ENCODE data around the gene C1QTNF9B. TPM values are rescaled to one million over a fixed set of nuclear protein-coding genes. Genes with fewer than 3 reads are reported as not detected.

C1QTNF9B gene
- total and polyA plus RNA-seq, 2 donors (not counting 1 experiment from before 2014, with no cell fraction given): not detected

DNA sequence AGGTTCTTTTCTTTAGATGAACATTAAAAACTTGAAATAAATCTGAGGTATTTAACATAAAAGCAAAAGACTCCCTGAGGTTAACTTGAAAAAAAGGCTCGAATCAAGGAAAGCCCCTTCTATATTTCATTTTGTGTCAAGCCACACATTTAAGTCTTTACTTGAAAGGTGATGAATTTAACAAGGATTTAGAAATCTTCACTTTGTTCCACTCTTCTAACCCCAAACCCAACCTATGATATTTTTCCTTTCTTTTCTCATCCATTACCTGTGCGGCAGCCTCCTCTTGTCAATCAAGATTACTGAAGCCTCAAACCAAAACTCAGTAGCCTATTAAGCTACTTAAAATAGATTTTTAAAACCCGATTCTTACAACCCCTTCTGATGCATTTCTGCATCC, 41.9 kb downstream of the C1QTNF9B start:
- Mint-ChIP-seq H3K4me3 (no peak overlapping the region), H3K4me1 (peaks cover 9% of the 10 kb centered on the region), H3K27ac (no peak overlapping the region), H3K27me3 (no peaks in the 10 kb centered on the region), H3K9me3 (ENCODE audit: insufficient read depth) (no peaks in the 10 kb centered on the region)
- DNase-seq (no peak), ATAC-seq (ENCODE audit: low read depth) (no peak)
- Histone ChIP-seq H3K27ac (ENCODE audit: low read length in 2 of 2) (no peak overlapping the region), H3K4me3 (ENCODE audit: control extremely low read depth in 1 of 5, extremely low read depth in 1 of 5, insufficient read depth in 1 of 5, low read depth in 2 of 5, low read length in 4 of 5) (no peak overlapping the region), H4K20me1 (ENCODE audit: control insufficient read depth, insufficient read depth, low read length, poor library complexity, severe bottlenecking) (no peaks in the 10 kb centered on the region), H3K27me3 (replicated peaks in 1 of 4; ENCODE audit: control extremely low read depth in 1 of 4, control insufficient read depth in 3 of 4, insufficient read depth in 4 of 4, low read length in 3 of 4) (no peaks in the 10 kb centered on the region), H3K9ac (ENCODE audit: low read length) (no peak overlapping the region), H3K4me1 (ENCODE audit: control insufficient read depth in 2 of 2, insufficient read depth in 2 of 2, low read length in 2 of 2) (peaks cover 0 to 5% of the 10 kb centered on the region in 2 donors), H3K36me3 (replicated peaks in 1 of 2; ENCODE audit: control extremely low read depth in 1 of 2, control insufficient read depth in 1 of 2, extremely low read depth in 1 of 2, insufficient read depth in 2 of 2, low read length in 1 of 2) (peaks cover 0 to 7% of the 10 kb centered on the region in 2 experiments), H3K4me2 (replicated peaks; ENCODE audit: low read depth, low read length, poor library complexity, severe bottlenecking) (no peak overlapping the region), H2AFZ (ENCODE audit: insufficient read depth, low read depth, low read length, poor library complexity, severe bottlenecking) (no peak overlapping the region), H3K79me2 (ENCODE audit: control insufficient read depth, insufficient read depth, low read length) (no peaks in the 10 kb centered on the region), H3K9me3 (ENCODE audit: control extremely low read depth in 1 of 3, control insufficient read depth in 2 of 3, insufficient read depth in 1 of 3, low read length in 2 of 3) (no peaks in the 10 kb centered on the region)
- TF ChIP-seq, protein P1, sequence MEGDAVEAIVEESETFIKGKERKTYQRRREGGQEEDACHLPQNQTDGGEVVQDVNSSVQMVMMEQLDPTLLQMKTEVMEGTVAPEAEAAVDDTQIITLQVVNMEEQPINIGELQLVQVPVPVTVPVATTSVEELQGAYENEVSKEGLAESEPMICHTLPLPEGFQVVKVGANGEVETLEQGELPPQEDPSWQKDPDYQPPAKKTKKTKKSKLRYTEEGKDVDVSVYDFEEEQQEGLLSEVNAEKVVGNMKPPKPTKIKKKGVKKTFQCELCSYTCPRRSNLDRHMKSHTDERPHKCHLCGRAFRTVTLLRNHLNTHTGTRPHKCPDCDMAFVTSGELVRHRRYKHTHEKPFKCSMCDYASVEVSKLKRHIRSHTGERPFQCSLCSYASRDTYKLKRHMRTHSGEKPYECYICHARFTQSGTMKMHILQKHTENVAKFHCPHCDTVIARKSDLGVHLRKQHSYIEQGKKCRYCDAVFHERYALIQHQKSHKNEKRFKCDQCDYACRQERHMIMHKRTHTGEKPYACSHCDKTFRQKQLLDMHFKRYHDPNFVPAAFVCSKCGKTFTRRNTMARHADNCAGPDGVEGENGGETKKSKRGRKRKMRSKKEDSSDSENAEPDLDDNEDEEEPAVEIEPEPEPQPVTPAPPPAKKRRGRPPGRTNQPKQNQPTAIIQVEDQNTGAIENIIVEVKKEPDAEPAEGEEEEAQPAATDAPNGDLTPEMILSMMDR (IDR thresholded peaks at IDR 0.05): no peak
- TF ChIP-seq EZH2 (IDR thresholded peaks at IDR 0.05; ENCODE audit: borderline replicate concordance, insufficient read depth, low read depth, low read length, poor library complexity, severe bottlenecking): no peak
- POLR2A ChIA-PET: no interaction called here
- intact Hi-C loops (cut with micrococcal nuclease): no loop called here
- CTCF ChIA-PET: no interaction called here
- WGBS (ENCODE audit: insufficient coverage): 78% methylated on average over 1 of the region's 3 CpGs

DNA sequence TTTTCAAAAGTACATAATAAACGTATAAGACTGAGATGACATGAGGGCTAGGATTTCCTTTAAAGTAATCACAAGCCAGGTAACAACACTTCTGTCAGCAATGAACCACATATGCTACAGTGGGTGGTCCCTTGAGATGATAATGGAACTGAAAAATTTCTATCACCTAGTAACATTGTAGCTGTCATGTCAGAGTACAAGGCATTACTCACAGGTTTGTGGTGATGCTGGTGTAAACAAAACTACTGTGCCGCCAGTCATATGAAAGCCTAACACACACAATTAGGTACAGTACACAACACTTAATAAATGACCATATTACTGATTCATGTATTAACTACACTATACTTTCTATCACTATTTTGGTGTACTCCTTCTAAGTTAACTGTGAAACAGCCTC, 45.0 kb downstream of the C1QTNF9B start:
- H3K4me3 Mint-ChIP-seq: no peak overlapping the region
- intact Hi-C loops (cut with micrococcal nuclease): no loop called here
- Histone ChIP-seq H3K36me3 (replicated peaks in 1 of 2; ENCODE audit: control extremely low read depth in 1 of 2, control insufficient read depth in 1 of 2, extremely low read depth in 1 of 2, insufficient read depth in 2 of 2, low read length in 1 of 2) (no peaks in the 10 kb centered on the region), H2AFZ (ENCODE audit: insufficient read depth, low read depth, low read length, poor library complexity, severe bottlenecking) (no peak overlapping the region), H3K79me2 (ENCODE audit: control insufficient read depth, insufficient read depth, low read length) (no peaks in the 10 kb centered on the region), H3K27me3 (replicated peaks in 1 of 4; ENCODE audit: control extremely low read depth in 1 of 4, control insufficient read depth in 3 of 4, insufficient read depth in 4 of 4, low read length in 3 of 4) (no peaks in the 10 kb centered on the region), H3K4me3 (ENCODE audit: control extremely low read depth in 1 of 5, extremely low read depth in 1 of 5, insufficient read depth in 1 of 5, low read depth in 2 of 5, low read length in 4 of 5) (no peak overlapping the region), H3K27ac (ENCODE audit: low read length in 2 of 2) (no peak overlapping the region), H3K4me1 (ENCODE audit: control insufficient read depth in 2 of 2, insufficient read depth in 2 of 2, low read length in 2 of 2) (peaks cover 20 to 24% of the 10 kb centered on the region in 2 donors), H3K4me2 (replicated peaks; ENCODE audit: low read depth, low read length, poor library complexity, severe bottlenecking) (no peak overlapping the region), H3K9me3 (ENCODE audit: control extremely low read depth in 1 of 3, control insufficient read depth in 2 of 3, insufficient read depth in 1 of 3, low read length in 2 of 3) (no peaks in the 10 kb centered on the region), H4K20me1 (ENCODE audit: control insufficient read depth, insufficient read depth, low read length, poor library complexity, severe bottlenecking) (peaks cover 4% of the 10 kb centered on the region), H3K9ac (ENCODE audit: low read length) (no peak overlapping the region)
- peaks cover 25% of the 10 kb centered on the region for H3K4me1 Mint-ChIP-seq
- CTCF ChIA-PET: no interaction called here
- H3K9me3 Mint-ChIP-seq (ENCODE audit: insufficient read depth): no peaks in the 10 kb centered on the region
- no peak overlapping the region for H3K27ac Mint-ChIP-seq
- POLR2A ChIA-PET: no interaction called here
- H3K27me3 Mint-ChIP-seq: no peaks in the 10 kb centered on the region
- no CpG with 5 or more reads among the region's 2 CpGs for WGBS (ENCODE audit: insufficient coverage)
- ATAC-seq (ENCODE audit: low read depth) (no peak), DNase-seq (no peak)
- TF ChIP-seq EZH2 (IDR thresholded peaks at IDR 0.05; ENCODE audit: borderline replicate concordance, insufficient read depth, low read depth, low read length, poor library complexity, severe bottlenecking): no peak
- TF ChIP-seq, protein P1 (IDR thresholded peaks at IDR 0.05): no peak
